HepG2 (cell line): ENCODE results near the gene MYH7. TPM values are rescaled to one million over a fixed set of nuclear protein-coding genes. Genes with fewer than 3 reads are reported as not detected.

Experiments used
- ATAC-seq: fragments of 200-7000 bp; cut with Tn5 transposase; 3 replicates; pipeline ENCODE4 v1.9.1; 2020; ENCODE audit warnings: mild to moderate bottlenecking, moderate library complexity
- BruUV-seq: library from RNA; stranded (reverse); fragments of 400-500 nt; replicated peaks from 2 replicates; lab custom pipeline; 2021; lab: Mats Ljungman, UMichigan
- CTCF ChIA-PET: fragments of 300-600 bp; formaldehyde crosslinking; extraction: SDS; loops from one replicate; lab custom pipeline; 2021; ENCODE audit warnings: low total read pairs, inconsistent platforms, low intra/inter-chr PET ratio; lab: Yijun Ruan, JAX
- POLR2A ChIA-PET: fragments of 350-600 bp; sonication (Branson Sonifier 250); formaldehyde crosslinking; loops from one replicate; lab custom pipeline; 2020; ENCODE audit warnings: antibody characterized with exemption, inconsistent platforms; lab: Yijun Ruan, JAX
- DNase-seq: peaks from one replicate; pipeline ENCODE4 v3.0.0-alpha.2; 2015; ENCODE audit warnings: low spot score
- FAIRE-seq: peaks from 3 replicates; lab custom pipeline; 2011; peaks lifted over from hg19 to GRCh38; lab: Jason Lieb, UNC
- H2AFZ ChIP-seq: one replicate; pipeline ENCODE4 v1.6.1; 2011; ENCODE audit warnings: low read length, inconsistent platforms
- H3K27ac ChIP-seq: fragments of 300-600 bp; 3 replicates; pipeline ENCODE4 v1.8.0; 2011; ENCODE audit warnings: mixed run types, mild to moderate bottlenecking, mixed read lengths, low read length, inconsistent platforms; ENCODE audit not compliant: insufficient read depth; ENCODE audit errors: extremely low read length
- H3K27me3 ChIP-seq, 2 experiments: fragments of 200-600 bp in 1 of 2; 2 replicates in 1 of 2; 3 replicates in 1 of 2; pipeline versions ENCODE4 v1.6.0 to v1.8.0; 2011; ENCODE audit warnings: low read length in 2 of 2, mild to moderate bottlenecking in 2 of 2, moderate library complexity in 2 of 2, inconsistent platforms in 1 of 2; ENCODE audit not compliant: insufficient read depth in 2 of 2, control insufficient read depth in 1 of 2
- H3K36me3 ChIP-seq, 2 experiments: fragments of 200-600 bp in 1 of 2; replicated peaks in 1 of 2; 2 replicates in 1 of 2; 3 replicates in 1 of 2; pipeline versions ENCODE4 v1.5.1 to v1.8.0; 2011; ENCODE audit warnings: low read length in 2 of 2, inconsistent platforms in 1 of 2; ENCODE audit not compliant: insufficient read depth in 2 of 2, control insufficient read depth in 1 of 2
- H3K4me1 ChIP-seq: 2 replicates; pipeline ENCODE4 v1.5.1; 2012; ENCODE audit warnings: low read length, inconsistent platforms; ENCODE audit not compliant: insufficient read depth
- H3K4me2 ChIP-seq: 2 replicates; pipeline ENCODE4 v1.6.0; 2011; ENCODE audit warnings: low read depth, low read length, inconsistent platforms
- H3K4me3 ChIP-seq, 3 experiments: fragments of 200-600 bp in 1 of 3; sonication (generic), shearing (Covaris generic) in 1 of 3; replicated peaks in 1 of 3; 2 replicates each; pipeline ENCODE4 v1.5.1; 2011 to 2016; ENCODE audit warnings: low read length in 3 of 3, inconsistent platforms in 2 of 3, low read depth in 2 of 3, mild to moderate bottlenecking in 2 of 3, control low read depth in 1 of 3, mixed read lengths in 1 of 3; ENCODE audit not compliant: insufficient read depth in 1 of 3
- H3K79me2 ChIP-seq: one replicate; pipeline ENCODE4 v1.6.1; 2011; ENCODE audit warnings: low read length, inconsistent platforms; ENCODE audit not compliant: insufficient read depth
- H3K9ac ChIP-seq: 2 replicates; pipeline ENCODE4 v1.6.0; 2011; ENCODE audit warnings: mild to moderate bottlenecking, low read depth, low read length, inconsistent platforms; ENCODE audit not compliant: insufficient read depth
- H3K9me3 ChIP-seq: 2 replicates; pipeline ENCODE4 v1.5.1; 2012; ENCODE audit warnings: mild to moderate bottlenecking, low read length
- H4K20me1 ChIP-seq: 2 replicates; pipeline ENCODE4 v1.6.0; 2011; ENCODE audit warnings: inconsistent platforms, mild to moderate bottlenecking, low read length, moderate library complexity; ENCODE audit not compliant: insufficient read depth
- ETV5 ChIP-seq: IDR thresholded peaks from 2 replicates; pipeline ENCODE4 v1.6.1; 2018; ENCODE audit warnings: missing biosample characterization, missing genetic modification reagents, inconsistent platforms, borderline replicate concordance
- HHEX ChIP-seq: IDR thresholded peaks from 2 replicates; pipeline ENCODE4 v1.6.1; 2016; ENCODE audit warnings: control low read depth
- SMARCE1 ChIP-seq: fragments of 450-650 bp; IDR thresholded peaks from 2 replicates; pipeline ENCODE4 v1.6.1; 2017; ENCODE audit warnings: borderline replicate concordance
- ZNF510 ChIP-seq: sonication (generic); formaldehyde crosslinking; IDR thresholded peaks from 2 replicates; pipeline ENCODE4 v1.4.0; 2020; ENCODE audit warnings: low read depth, mild to moderate bottlenecking, missing genetic modification reagents
- ZNF607 ChIP-seq: sonication (generic); formaldehyde crosslinking; IDR thresholded peaks from 2 replicates; pipeline ENCODE4 v1.5.1; 2020; ENCODE audit warnings: missing genetic modification reagents, mild to moderate bottlenecking, borderline replicate concordance
- ZNF713 ChIP-seq: sonication (generic); formaldehyde crosslinking; IDR thresholded peaks from 2 replicates; pipeline ENCODE4 v1.4.0; 2020; ENCODE audit warnings: mild to moderate bottlenecking, missing genetic modification reagents
- WGBS: methylation state at CpG from one replicate; pipeline ENCODE4 v1.1.6; 2017; ENCODE audit warnings: low lambda C conversion rate; 5-methylcytosine and 5-hydroxymethylcytosine counted together
- in situ Hi-C: cut with HindIII; loops from 2 replicates; pipeline ENCODE4 v1.10.0; 2017; ENCODE audit warnings: low pct_unique_long_range_greater_than_20kb; ENCODE audit not compliant: extremely low pct_ligation_motif_present
- intact Hi-C: fragments of 100-400 bp; cut with micrococcal nuclease; formaldehyde crosslinking; loops from one replicate; pipeline ENCODE4 v1.10.0; 2022; ENCODE audit not compliant: unreplicated experiment
- polyA plus RNA-seq, 8 experiments: library from polyadenylated mRNA; depleted of rRNA in 3 of 8; stranded (reverse) in 7 of 8; unstranded in 1 of 8; fragments of >200 nt; fragmentation: Illumina TruSeq in 4 of 8; extraction: Trizol in 4 of 8; gene quantifications; 2 replicates each; pipeline versions ENCODE4 v1.2.1 to v1.2.3, GENCODE V29; 2011 to 2016; ENCODE audit warnings: low read depth in 4 of 8, missing spikeins in 1 of 8, mixed read lengths in 1 of 8; ENCODE audit not compliant: insufficient read depth in 1 of 8
- total RNA-seq, 5 experiments: library from RNA; depleted of rRNA; stranded (reverse); fragments of >200 nt; fragmentation: Illumina TruSeq; extraction: Trizol; gene quantifications; 2 replicates each; pipeline ENCODE4 v1.2.3, GENCODE V29; 2016; ENCODE audit warnings: low read depth in 1 of 5

Gene MYH7
- total and polyA plus RNA-seq, 2 of the 13 experiments (the other 11 are each of a cell fraction or from before 2014, with no cell fraction given): 0.04 TPM; not detected in 1

DNA sequence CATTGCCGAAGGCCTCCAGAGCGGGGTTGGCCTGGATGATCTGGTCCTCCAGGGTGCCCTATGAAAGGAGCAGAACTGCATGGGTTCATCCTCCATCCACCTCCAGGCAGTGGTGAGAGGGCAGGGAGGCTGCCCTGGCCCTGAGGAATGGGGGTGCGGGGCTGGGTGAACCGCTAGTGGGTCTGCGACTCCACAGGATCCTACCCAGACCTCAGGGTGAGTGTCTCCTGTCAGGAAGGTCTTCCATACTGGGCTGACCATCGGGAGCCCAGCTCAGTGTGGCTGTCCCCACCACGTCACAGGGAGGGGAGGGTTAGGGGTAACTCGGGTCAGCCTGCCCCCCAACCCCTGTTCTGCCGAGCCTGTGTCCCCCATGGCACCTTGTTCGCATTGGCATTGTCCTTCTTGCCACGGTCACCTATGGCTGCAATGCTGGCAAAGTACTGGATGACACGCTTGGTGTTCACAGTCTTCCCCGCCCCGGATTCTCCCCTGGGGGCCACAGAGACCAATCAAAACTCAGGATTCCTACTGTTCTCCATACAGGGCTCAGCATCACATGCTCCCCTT, 31.0 kb downstream of the MYH7 start:
- no peaks in the 10 kb centered on the region for H4K20me1 ChIP-seq
- no peaks in the 10 kb centered on the region for H3K36me3 ChIP-seq
- WGBS: 27% methylated on average over 14 of the region's 14 CpGs
- POLR2A ChIA-PET: no interaction called here
- CTCF ChIA-PET: no interaction called here
- no peaks in the 10 kb centered on the region for H3K9me3 ChIP-seq
- H3K4me2 ChIP-seq: no peak overlapping the region
- DNase-seq: no peak
- H3K27ac ChIP-seq: no peak overlapping the region
- no TSS peak for BruUV-seq
- no peak overlapping the region for H3K9ac ChIP-seq
- no peaks in the 10 kb centered on the region for H3K4me1 ChIP-seq
- in situ Hi-C loops: no loop called here
- H2AFZ ChIP-seq: no peak overlapping the region
- peaks cover 44 to 95% of the 10 kb centered on the region in 2 experiments; a peak in 4 of 5 replicates for H3K27me3 ChIP-seq
- no peaks in the 10 kb centered on the region for H3K79me2 ChIP-seq
- TF ChIP-seq ZNF510 (CRISPR knock-in tag): no peak
- 0 out of 2 replicates have a peak, but pooled peaks have one; percentile 1 for TF ChIP-seq SMARCE1
- TF ChIP-seq, all 625 proteins: peak for 1
- H3K4me3 ChIP-seq: no peak overlapping the region
- intact Hi-C loops: no loop called here
- FAIRE-seq: no peak
- ATAC-seq: no peak; the same call in 2 of the 3 replicates

DNA sequence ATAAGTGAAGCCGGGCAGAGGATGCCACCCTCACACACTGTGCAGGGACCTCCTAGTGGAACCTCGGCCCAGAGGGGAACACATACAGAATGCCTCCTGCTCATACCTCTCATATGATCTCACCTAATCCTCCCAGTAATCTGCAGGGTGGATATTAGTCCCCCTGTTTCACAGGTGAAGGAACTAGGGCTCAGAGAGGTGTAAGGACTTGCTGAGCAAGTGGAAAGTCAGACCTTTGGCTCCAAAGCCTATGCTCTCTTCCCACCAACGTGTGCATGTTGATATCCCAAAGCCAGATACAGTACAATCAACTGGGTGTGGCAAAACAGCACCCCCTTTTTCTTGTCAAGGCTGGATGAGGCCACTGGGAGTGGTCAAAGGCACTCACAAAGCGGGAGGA, 31.6 kb downstream of the MYH7 start:
- H3K9ac ChIP-seq: no peak overlapping the region
- POLR2A ChIA-PET: no interaction called here
- no peak overlapping the region for H3K4me3 ChIP-seq
- no peak overlapping the region for H3K27ac ChIP-seq
- FAIRE-seq: no peak
- TF ChIP-seq ETV5: 0 out of 2 replicates have a peak, but pooled peaks have one; percentile 12
- TF ChIP-seq ZNF713 (CRISPR knock-in tag): no peak
- TF ChIP-seq ZNF607 (CRISPR knock-in tag): no peak
- TF ChIP-seq HHEX (CRISPR knock-in tag): no peak
- intact Hi-C loops: no loop called here
- peaks cover 42 to 95% of the 10 kb centered on the region in 2 experiments; a peak in 4 of 5 replicates for H3K27me3 ChIP-seq
- no peak for DNase-seq
- no peak overlapping the region for H3K4me2 ChIP-seq
- WGBS: 6% methylated on average over 4 of the region's 4 CpGs
- H3K4me1 ChIP-seq: no peaks in the 10 kb centered on the region
- ATAC-seq: peak; percentile 3; the same call in 1 of the 3 replicates
- H3K36me3 ChIP-seq: no peaks in the 10 kb centered on the region
- H3K9me3 ChIP-seq: no peaks in the 10 kb centered on the region
- CTCF ChIA-PET: no interaction called here
- H3K79me2 ChIP-seq: no peaks in the 10 kb centered on the region
- H2AFZ ChIP-seq: no peak overlapping the region
- in situ Hi-C loops: no loop called here
- BruUV-seq: no TSS peak
- H4K20me1 ChIP-seq: no peaks in the 10 kb centered on the region
